Keratinocyte (primary cell): ENCODE measurements around the gene INSC.

Experiments used
- EZH2 ChIP-seq: IDR thresholded peaks from one replicate; pipeline ENCODE4 v1.6.1; 2012; ENCODE audit warnings: inconsistent platforms, mild to moderate bottlenecking, low read length, moderate library complexity
- TF ChIP-seq, protein P1 (sequence below), 3 experiments: IDR thresholded peaks in 1 of 3; conservative IDR thresholded peaks in 1 of 3; optimal IDR thresholded peaks in 1 of 3; 2 replicates in 2 of 3; 3 replicates in 1 of 3; pipeline versions ENCODE3 to v1.5.1; 2011; ENCODE audit warnings: low read length in 3 of 3, mild to moderate bottlenecking in 3 of 3, moderate library complexity in 2 of 3, control low read depth in 1 of 3, inconsistent platforms in 1 of 3; ENCODE audit not compliant: insufficient read depth in 2 of 3; ENCODE audit errors: extremely low read depth in 1 of 3

DNA sequence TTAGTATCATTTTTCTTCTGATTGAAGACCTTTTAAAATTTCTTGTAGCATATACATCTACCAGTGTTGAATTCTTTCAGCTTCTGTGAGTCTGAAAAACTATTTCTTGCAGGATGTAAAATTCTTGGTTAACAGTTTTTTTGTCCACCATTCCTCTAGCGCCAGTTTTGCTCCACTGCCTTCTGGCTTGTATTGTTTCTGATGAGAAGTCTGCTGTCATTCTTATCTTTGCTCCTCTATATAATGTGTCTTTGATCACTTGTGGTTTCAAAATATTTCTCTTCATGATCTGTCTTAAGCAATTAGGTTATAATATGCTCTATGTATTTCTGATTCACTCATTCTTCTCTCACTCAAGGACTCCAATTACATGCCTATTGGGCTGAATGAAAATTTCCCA, 152.3 kb downstream of the INSC start:
- TF ChIP-seq, protein P1, sequence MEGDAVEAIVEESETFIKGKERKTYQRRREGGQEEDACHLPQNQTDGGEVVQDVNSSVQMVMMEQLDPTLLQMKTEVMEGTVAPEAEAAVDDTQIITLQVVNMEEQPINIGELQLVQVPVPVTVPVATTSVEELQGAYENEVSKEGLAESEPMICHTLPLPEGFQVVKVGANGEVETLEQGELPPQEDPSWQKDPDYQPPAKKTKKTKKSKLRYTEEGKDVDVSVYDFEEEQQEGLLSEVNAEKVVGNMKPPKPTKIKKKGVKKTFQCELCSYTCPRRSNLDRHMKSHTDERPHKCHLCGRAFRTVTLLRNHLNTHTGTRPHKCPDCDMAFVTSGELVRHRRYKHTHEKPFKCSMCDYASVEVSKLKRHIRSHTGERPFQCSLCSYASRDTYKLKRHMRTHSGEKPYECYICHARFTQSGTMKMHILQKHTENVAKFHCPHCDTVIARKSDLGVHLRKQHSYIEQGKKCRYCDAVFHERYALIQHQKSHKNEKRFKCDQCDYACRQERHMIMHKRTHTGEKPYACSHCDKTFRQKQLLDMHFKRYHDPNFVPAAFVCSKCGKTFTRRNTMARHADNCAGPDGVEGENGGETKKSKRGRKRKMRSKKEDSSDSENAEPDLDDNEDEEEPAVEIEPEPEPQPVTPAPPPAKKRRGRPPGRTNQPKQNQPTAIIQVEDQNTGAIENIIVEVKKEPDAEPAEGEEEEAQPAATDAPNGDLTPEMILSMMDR (optimal IDR thresholded peaks at IDR 0.05 in 1 of 3, IDR thresholded peaks at IDR 0.05 in 1 of 3, conservative IDR thresholded peaks at IDR 0.05 in 1 of 3; ENCODE audit: extremely low read depth in 1 of 3, insufficient read depth in 2 of 3, low read length in 3 of 3), result no peak
- no peak for TF ChIP-seq EZH2
